HG03565 (cell line): ENCODE measurements around the gene RGS17.
A peak's percentile ranks its signal among the peaks of the same experiment; 100 is the strongest.
"Not testable (repeated sequence)": the region's sequence is repeated elsewhere in the genome, so short reads cannot be mapped to it uniquely, and the experiment has no call there.

ENCODE experiments used
- ATAC-seq: cut with Tn5 transposase; IDR thresholded peaks from one replicate; pipeline ENCODE4 v1.9.1; 2021; ENCODE audit warnings: mild to moderate bottlenecking, moderate library complexity; ENCODE audit not compliant: unreplicated experiment

Gene RGS17

GRCh38 chr6:152999538-152999937 lies 131.5 kb downstream of the RGS17 start:
- not testable (repeated sequence) for ATAC-seq

GRCh38 chr6:152993847-152994246 lies 137.2 kb downstream of the RGS17 start:
- ATAC-seq: no peak

- no peak for ATAC-seq
Measured at GRCh38 chr6:152993431-152993830, 137.7 kb downstream of the RGS17 start.

GRCh38 chr6:152986978-152987377 lies 144.1 kb downstream of the RGS17 start:
- no peak for ATAC-seq

GRCh38 chr6:152985300-152985699 lies 145.8 kb downstream of the RGS17 start:
- ATAC-seq: not testable (repeated sequence)

GRCh38 chr6:152984513-152984872 lies 146.6 kb downstream of the RGS17 start:
- ATAC-seq: peak; percentile 18

GRCh38 chr6:152983637-152984512 lies 147.2 kb downstream of the RGS17 start:
- ATAC-seq: no peak

GRCh38 chr6:152982904-152983636 lies 148.0 kb downstream of the RGS17 start, which contains the start of gene FBXO5:
Gene FBXO5, minus strand, starts transcription at chr6:152983041. Its CDS starts 82 bp downstream, at chr6:152982959.
- peak; percentile 86 for ATAC-seq

- ATAC-seq: no peak
Measured at GRCh38 chr6:152981989-152982903, 148.8 kb downstream of the RGS17 start.

GRCh38 chr6:152981219-152981618 lies 149.9 kb downstream of the RGS17 start:
- no peak for ATAC-seq

- no peak for ATAC-seq
Measured at GRCh38 chr6:152980656-152981055, 150.4 kb downstream of the RGS17 start.

- no peak for ATAC-seq
Measured at GRCh38 chr6:152979116-152979515, 152.0 kb downstream of the RGS17 start.

- ATAC-seq: no peak
Measured at GRCh38 chr6:152978058-152978457, 153.0 kb downstream of the RGS17 start.

- ATAC-seq: no peak
Measured at GRCh38 chr6:152977556-152977955, 153.5 kb downstream of the RGS17 start.

GRCh38 chr6:152976749-152977148 lies 154.3 kb downstream of the RGS17 start:
- no peak for ATAC-seq

GRCh38 chr6:152975204-152975915 lies 155.7 kb downstream of the RGS17 start:
- ATAC-seq: peak; percentile 66

- ATAC-seq: no peak
Measured at GRCh38 chr6:152973916-152974315, 157.2 kb downstream of the RGS17 start.

- ATAC-seq: no peak
Measured at GRCh38 chr6:152969688-152970418, 161.2 kb downstream of the RGS17 start.

GRCh38 chr6:152966168-152966894 lies 164.8 kb downstream of the RGS17 start:
- ATAC-seq: not testable (repeated sequence)
